C1 segment of cervical spinal cord (tissue), 14 donors: ENCODE results near the gene GRAMD1A.

Experiments used
- DNase-seq, 14 donors: peaks; one replicate each; lab custom pipeline; 2025; lab: John Stamatoyannopoulos, UW

Gene GRAMD1A

DNA sequence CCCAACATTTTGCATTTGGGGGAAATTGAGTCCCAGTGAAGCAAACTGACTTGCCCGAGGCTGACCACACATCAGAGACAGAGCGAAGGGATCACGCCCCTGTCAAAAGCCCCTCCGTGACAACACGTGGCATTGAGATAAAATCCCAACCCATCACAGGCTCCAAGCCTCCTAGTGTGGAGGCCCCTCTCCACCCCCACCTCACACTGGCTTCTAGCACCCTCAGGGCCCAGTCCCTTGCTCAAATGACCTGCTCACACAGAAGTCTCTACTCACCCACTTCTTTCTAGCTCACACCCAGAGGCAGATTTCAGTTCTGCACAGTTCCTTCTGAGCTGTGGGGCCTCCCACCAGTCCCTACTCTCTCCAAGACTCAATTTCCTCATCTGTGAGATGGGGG lies 51.7 kb downstream of the GRAMD1A start:
- no peak for DNase-seq

DNA sequence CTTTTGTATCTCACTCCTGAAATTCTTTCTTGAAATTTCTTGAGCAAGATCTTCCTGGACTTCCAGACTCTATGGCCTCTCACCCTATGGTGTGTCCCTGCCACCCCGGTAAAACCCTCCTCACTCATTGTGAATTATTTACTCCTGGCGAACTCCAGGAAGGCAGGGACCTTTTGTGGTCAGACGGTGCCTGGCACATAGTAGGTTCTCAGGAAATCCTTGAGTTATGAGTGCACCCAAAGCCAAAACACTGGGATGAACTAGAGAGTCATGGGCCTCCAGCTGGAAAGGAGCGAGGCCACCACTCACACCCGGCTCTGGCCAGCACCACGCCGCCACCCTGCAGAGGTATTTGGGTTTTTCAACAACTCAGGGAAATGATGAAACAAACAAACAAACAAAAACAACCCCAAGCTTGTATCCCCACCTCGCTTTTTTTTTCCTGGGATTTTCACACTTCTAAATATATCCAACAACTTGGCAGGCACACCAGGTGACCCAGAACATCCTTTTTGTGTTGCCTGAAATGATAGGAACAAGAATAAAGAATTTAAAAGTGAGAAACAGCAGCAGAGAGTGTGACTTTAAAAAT lies 52.6 kb downstream of the GRAMD1A start:
- peak in 1 of 14 donors; percentile 52 for DNase-seq

DNA sequence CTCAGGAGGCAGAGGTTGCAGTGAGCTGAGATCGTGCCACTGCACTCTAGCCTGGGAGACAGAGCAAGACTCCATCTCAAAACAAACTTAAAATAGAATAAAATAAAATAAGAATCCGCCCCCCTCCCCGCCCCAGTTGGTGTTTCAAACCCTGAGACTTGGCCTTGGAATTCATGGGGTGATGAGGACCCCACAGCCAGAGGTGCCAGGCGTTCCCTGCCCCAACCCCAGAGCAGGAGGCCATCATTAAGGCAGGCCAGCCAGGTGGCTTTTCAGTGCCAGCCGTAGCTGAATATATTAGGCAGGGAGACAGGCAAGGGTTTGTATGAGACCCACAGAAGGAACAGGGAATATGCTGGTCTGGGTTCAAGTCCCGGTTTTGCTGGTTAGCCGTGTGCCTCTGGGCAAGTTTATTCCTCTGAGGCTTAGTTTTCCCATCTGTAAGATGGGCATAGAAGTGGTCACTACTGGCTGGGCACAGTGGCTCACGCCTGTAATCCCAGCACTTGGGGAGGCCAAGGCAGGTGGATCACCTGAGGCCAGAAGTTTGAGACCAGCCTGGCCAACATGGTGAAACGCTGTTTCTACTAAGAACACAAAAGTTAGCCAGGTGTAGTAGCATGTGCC lies 53.7 kb downstream of the GRAMD1A start:
- DNase-seq: no peak

DNA sequence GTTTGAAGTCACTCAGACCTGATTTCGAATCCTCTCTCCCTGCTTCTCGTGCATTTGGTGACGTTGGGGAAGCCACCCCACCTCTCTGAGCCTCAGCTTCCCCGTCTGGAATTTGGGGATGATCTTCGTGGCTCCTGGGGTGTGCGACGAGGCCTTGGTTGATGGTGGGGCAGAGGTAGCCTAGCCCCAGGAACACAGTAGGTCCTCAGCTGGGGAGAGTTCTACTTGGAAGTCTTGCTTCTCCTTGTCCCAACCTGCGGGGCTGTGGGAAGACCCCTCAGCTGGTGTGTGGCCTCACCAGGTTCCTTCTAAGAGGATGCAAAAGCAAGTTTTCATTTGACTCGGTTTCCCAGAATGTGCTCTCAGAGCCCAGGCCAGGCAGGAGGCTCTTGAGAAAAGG lies 54.5 kb downstream of the GRAMD1A start:
- no peak for DNase-seq

DNA sequence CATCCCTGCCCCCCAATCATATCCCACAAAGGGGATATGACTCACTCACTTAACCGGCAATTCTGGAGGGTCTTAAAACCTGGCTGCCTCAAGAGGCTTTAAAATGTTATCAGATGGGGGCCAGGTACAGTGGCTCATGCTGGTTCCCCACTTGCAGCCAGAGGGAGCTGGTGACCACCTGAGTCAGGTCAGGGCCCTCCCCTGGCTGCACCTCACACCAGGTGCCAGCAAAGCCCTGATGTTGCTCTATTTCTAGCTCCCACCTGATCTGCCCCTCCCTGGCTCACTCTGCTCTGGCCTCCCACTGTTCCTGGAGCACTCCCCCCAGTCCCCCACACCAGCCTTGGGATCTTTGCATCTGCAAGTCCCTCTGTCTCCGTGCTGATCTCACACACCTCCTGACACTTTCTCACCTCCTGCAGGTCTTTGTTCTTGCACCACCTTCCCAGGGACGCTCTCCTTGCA lies 55.6 kb downstream of the GRAMD1A start:
- DNase-seq: peak in 1 of 14 donors; percentile 57

DNA sequence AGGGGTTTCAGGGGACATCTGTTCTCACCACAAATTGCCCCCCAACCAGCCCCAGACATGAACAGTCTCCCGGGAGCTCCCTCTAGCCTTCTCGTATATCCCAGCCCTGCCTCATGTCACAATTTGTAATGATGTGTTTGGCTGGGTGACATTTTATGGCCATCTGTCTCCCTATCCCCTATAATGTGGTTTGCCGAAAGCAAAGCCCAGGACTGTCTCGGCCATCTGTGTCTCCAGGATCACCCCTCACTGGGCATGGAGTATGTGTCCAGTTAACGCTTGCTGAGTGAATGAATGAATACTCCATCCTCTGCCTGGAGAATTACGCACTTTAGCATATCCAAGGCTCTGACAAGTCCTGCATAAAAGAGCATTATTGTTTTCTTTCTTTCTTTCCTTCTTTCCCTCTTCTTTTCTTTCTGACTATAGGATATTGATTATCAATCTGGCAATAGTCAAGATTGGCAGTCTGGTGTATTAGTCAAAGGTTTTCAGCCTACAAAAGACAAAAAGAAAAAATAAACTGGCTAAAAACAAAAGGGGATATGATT lies 56.5 kb downstream of the GRAMD1A start:
- peak in 1 of 14 donors; percentile 92 for DNase-seq

DNA sequence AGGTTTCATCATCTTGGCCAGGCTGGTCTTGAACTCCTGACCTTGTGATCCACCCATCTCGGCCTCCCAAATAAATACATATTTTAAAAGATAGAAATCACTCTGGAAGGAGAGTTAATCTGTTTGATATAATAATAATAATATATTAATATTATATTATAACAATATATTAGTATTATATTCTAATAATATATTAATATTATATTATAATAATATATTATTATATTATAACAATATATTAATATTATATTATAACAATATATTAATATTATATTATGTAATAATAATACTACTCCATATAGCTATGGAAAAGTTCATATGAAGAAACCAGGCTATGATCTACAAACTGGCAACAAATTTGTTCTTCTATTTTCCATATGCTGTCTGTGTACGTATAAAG lies 58.2 kb downstream of the GRAMD1A start:
- no peak for DNase-seq

DNA sequence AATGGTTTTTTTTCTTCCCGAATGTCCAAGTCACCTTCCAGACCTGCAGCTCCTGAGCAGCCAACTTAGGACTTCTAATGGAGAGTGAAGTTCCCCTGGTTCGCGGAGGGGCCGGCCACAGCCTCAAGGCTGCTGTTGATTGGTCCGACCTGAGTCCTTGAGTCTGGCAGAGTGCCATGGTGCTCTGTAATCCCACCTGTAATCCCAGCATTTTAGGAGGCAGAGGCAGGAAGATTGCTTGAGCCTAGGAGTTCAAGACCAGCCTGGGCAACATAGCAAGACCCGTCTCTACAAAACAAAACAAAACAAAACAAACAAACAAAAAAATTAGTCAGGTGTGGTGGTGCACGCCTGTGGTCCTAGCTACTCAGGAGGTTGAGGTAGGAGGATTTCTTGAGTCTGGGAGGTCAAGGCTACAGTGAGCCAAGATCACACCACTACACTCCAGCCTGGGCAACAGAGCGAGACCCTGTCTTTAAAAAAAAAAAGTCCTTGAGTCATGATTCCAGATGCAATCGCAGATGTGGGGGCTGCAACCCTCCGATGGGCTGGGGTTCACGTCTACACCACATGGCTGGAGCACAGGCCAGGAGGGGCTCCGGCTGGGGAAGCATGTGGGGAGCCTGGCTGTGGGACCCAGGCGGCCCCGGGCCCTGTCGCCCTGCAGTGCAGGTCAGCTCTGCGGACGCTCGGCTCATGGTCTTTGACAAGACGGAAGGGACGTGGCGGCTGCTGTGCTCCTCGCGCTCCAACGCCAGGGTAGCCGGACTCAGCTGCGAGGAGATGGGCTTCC lies 59.1 kb downstream of the GRAMD1A start:
- DNase-seq: no peak

DNA sequence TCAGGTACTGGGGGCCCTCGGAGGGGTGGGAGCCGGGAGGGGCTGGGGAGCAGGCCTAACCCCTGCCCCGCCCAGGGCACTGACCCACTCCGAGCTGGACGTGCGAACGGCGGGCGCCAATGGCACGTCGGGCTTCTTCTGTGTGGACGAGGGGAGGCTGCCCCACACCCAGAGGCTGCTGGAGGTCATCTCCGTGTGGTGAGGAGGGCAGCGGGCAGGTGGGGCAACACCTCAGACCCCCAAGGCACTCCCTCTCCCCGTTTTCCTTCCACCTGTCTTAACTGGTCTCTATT lies 59.6 kb downstream of the GRAMD1A start:
- DNase-seq: no peak

DNA sequence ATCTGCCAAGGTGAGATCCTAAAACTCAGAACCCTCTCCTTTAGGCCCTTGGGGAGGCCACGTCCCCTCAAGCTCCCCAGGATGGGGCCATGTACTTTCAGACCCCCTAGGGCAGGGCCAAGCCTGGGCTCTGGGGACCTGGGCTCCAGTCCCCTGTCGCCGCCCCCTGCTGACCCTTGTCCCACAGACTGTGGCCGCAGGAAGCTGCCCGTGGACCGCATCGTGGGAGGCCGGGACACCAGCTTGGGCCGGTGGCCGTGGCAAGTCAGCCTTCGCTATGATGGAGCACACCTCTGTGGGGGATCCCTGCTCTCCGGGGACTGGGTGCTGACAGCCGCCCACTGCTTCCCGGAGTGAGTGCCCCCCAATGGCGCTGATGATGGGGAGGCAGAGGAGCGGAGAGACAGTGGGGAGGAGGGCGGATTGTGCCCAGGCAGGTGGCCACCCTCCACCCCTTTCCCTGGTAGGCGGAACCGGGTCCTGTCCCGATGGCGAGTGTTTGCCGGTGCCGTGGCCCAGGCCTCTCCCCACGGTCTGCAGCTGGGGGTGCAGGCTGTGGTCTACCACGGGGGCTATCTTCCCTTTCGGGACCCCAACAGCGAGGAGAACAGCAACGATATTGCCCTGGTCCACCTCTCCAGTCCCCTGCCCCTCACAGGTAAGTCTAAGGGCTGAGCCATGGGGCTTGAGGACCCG lies 60.2 kb downstream of the GRAMD1A start:
- no peak for DNase-seq

DNA sequence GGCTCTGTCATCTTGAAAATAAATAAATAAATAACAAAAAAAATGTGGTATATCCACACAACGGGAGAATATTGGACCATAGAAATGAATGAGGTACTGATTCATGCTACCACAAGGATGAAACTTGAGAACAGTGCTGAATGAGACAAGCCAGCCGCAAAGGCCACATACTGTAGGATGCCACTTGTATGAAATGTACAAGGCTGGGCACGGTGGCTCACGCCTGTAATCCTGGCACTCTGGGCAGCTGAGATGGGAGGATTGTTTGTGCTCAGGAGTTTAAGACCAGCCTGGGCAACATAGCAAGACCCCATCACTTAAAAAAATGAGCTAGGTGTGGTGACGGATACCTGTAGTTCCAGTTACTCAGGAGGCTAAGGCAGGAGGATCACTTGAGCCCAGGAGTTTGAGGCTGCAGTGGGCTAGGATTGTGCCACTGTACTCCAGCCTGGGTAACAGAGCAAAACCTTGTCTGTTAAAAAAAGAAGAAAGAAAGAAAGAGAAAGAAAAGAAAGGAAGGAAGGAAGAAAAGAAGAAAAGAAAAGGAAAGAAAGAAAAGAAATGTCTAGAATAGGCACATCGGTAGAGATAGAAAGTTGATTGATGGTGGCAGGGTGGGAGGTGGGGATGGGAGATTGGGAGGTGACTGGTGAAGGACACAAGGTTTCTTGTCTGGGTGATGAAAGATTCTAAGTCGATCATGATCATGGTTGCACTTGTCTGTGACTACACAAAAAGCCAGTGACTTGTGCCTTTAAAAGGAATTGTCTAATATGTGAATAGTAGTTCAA lies 61.7 kb downstream of the GRAMD1A start:
- no peak for DNase-seq

DNA sequence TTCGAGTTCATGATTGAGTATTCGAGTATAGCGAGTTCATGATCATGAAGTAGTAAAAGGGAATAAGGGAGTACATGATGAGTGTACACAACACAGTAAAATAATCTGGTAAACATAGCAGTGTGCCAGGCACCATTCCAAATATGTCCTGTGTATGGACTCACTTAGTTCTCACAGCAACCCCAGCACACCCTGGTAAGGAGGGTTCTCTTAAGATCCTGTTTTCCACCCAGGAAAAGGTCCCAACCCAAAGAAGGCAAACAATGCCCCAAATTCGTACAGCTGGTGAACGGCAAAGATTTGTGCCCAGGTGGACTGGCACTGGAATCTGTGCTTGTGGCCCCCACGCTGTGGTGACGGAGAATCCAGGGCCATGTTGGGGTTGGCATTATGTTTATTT lies 62.8 kb downstream of the GRAMD1A start:
- no peak for DNase-seq

DNA sequence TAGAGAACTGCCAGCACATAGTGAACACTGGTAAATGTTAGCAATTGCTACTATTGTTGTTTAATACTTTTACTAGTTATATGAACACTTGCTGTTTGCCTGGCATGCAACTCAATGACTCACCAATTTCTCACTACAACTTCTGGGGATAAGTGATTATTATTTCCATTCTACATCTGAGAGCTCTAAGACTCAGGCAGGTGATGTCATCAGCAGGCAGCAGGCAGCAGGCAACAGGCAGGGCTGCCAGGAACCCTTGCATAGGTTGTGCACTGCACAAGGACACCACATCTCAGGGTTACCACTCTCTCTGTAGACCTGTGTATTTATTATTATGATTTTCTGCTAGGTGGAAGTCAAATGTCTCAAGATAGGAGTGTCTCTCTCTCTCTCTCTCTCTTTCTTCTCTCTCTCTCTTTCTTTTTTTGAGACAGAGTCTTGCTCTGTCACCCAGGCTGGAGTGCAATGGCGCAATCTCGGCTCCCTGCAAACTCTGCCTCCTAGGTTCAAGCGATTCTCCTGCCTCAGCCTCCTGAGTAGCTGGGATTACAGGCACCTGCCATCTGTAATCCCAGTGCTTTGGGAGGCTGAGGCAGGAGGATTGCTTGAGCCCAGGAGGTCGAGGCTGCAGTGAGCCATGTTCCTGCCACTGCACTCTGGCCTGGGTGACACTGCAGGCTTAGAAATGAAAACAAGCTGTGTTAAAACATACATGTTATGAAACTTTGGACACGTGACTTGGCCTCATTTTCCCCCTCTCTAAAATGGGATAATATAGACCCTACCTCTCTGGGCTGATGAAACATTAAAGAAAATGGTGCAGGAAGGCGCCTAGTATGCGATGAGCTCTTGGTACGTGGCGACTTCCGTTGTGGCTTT lies 64.1 kb downstream of the GRAMD1A start:
- no peak for DNase-seq

DNA sequence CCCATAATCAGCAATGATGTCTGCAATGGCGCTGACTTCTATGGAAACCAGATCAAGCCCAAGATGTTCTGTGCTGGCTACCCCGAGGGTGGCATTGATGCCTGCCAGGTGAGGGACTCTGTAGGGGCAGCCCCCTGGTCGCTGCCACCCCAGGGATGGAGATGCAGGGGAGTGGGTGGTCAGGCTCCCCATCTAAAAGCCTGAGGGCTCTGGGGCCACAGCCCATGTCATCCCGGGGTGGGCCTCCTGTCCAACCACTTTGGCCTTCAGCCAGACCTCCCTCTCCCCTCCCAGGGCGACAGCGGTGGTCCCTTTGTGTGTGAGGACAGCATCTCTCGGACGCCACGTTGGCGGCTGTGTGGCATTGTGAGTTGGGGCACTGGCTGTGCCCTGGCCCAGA lies 65.5 kb downstream of the GRAMD1A start:
- no peak for DNase-seq

DNA sequence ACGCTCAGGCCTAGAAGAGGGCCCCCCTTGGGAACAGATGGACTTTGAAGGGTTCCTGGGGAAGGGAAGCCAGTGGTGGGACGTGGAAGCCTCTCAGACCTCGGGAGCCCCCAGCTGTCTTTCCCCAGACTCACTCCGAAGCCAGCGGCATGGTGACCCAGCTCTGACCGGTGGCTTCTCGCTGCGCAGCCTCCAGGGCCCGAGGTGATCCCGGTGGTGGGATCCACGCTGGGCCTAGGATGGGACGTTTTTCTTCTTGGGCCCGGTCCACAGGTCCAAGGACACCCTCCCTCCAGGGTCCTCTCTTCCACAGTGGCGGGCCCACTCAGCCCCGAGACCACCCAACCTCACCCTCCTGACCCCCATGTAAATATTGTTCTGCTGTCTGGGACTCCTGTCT lies 66.0 kb downstream of the GRAMD1A start:
- no peak for DNase-seq

DNA sequence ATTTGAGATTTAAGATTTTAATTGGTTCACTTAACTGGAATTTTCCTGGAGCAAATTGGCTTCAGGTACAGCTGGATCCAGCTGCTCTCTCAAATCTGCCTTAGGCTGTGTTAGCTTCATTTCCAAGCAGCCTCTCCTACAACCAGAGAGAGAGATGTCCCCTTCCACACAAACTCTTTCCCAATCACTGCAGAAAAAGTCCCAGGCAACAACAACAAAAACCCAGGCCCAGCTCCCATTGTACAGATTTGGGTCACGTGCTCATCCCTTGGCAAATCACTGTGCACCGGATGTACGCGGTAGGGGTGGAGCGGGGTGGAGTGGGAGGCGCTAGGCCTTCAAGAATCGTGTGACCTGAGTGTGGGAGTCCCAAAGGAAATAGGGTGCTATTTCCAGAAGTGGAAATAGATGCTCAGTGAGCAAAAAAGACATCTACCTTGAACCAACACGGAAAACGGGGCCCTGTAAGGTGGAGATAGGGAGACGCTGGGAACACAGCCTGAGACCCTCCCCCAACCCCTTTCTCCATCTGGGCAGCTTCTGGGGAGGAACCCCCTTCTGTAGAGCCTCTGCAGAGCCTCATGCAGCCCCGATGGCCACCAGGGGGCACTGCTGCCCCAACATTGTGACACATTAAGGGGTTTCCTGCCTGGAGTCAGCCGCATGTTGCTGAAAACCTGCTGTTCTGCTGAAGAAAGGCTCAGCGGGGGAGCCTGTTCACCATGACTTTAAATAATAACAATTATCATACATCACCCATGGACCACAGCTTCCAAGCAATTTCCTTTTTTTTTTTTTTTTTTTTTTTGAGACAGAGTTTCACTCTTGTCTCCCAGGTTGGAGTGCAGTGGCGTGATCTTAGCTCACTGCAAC lies 66.8 kb downstream of the GRAMD1A start:
- peak in 12 of 14 donors; percentile 28 to 84 (median 70) for DNase-seq

DNA sequence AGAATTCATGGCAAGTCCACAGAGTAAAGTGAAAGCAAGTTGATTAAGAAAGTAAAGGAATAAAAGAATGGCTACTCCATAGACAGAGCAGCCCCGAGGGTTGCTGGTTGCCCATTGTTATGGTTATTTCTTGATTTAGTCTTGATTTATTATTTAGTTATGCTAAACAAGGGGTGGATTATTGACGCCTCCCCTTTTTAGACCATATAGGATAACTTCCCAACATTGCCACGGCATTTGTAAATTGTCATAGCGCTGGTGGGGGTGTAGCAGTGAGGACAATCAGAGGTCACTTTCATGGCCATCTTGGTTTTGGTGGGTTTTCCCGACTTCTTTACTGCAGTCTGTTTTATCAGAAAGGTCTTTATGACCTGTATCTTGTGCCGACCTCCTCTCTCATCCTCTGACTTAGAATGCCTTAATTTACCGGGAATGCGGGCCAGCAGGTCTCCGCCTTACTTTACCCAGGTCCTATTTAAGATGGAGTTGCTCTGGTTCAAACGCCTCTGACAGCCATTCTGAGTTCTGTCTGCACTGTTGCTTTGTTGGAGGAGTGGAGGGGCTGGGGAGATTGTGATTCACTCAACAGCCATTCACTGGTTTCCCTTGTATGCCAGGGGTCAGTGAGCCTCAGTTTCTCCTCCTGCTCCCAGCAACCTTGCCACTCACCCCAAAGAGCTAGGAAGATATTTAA lies 69.0 kb downstream of the GRAMD1A start:
- DNase-seq: no peak

DNA sequence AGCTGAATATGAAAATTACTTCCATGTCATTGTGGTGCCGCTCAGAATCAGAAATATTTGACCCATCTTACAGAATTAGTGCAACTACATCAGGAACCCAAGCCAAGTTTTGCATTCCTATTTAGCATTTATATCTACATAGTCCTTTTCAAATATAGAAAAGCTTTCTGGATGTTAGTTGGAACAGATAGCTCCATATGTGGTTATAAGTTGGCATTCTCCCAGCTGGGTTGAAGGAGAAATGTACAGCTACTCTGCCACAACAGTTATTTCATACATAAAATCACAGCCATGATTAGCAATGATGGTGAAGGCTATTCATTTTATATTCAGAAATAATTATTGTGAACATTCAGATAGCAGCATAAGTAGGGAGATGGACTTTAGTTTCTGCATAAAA lies 69.6 kb downstream of the GRAMD1A start:
- DNase-seq: no peak

DNA sequence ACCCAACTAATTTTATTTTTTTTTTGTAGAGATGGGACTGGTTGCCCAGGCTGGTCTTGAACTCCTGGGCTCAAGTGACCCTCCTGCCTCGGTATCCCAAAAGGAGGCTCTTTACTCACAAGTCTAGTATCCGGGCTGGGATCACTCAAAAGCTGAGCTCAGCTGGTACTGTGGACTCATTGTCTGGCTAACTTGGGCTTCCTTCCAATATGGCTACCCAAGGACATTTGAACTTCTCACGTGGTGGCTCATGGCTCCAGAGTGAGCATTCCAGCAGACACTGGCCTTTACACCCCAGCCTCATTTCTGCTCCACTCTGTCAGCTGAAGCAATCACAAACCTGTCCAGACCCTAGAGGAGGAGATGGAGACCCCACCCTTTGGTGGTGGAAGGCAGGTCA lies 70.3 kb downstream of the GRAMD1A start:
- no peak for DNase-seq
